ENCODE data around the gene PURB.

PURB gene

GRCh38 chr7:44914992-44915607 is 29.8 kb upstream of the PURB start:
- H3K27me3 ChIP-seq: no peaks in the 10 kb centered on the region
- H3K9me3 ChIP-seq: peaks cover 3% of the 10 kb centered on the region; the same call in 1 of the 2 replicates
- peaks cover 12% of the 10 kb centered on the region for H3K4me1 ChIP-seq
- no peak for TF ChIP-seq Cebpa-rat (IDR thresholded peaks at IDR 0.05)
- no peak overlapping the region for H3K27ac ChIP-seq
- no peak overlapping the region for H3K4me2 ChIP-seq
- no peaks in the 10 kb centered on the region for H3K36me3 ChIP-seq
- H3K9ac ChIP-seq: no peak overlapping the region
- no peaks in the 10 kb centered on the region for H4K20me1 ChIP-seq
- H3K4me3 ChIP-seq: no peak overlapping the region

- Histone ChIP-seq H3K9me3 (no peaks in the 10 kb centered on the region), H3K36me3 (no peaks in the 10 kb centered on the region), H3K27ac (peak overlapping the region; percentile 41), H3K4me3 (no peak overlapping the region), H3K9ac (0 out of 2 replicates have a peak overlapping the region, but pooled peaks have one; percentile 38), H3K4me2 (peak overlapping the region; percentile 60), H3K4me1 (peaks cover 12% of the 10 kb centered on the region), H3K27me3 (no peaks in the 10 kb centered on the region), H4K20me1 (no peaks in the 10 kb centered on the region)
- TF ChIP-seq Cebpa-rat (IDR thresholded peaks at IDR 0.05): no peak
Measured at GRCh38 chr7:44912775-44913347, 27.5 kb upstream of the PURB start.

- Histone ChIP-seq H3K9me3 (no peaks in the 10 kb centered on the region), H4K20me1 (no peaks in the 10 kb centered on the region), H3K27ac (0 out of 2 replicates have a peak overlapping the region, but pooled peaks have one; percentile 41), H3K9ac (0 out of 2 replicates have a peak overlapping the region, but pooled peaks have one; percentile 38), H3K4me3 (no peak overlapping the region), H3K4me1 (peaks cover 12% of the 10 kb centered on the region), H3K36me3 (no peaks in the 10 kb centered on the region), H3K27me3 (no peaks in the 10 kb centered on the region), H3K4me2 (peak overlapping the region; percentile 60)
- no peak for TF ChIP-seq Cebpa-rat (IDR thresholded peaks at IDR 0.05)
Measured at GRCh38 chr7:44911911-44912310, 26.6 kb upstream of the PURB start.

- H3K9ac ChIP-seq: no peak overlapping the region
- TF ChIP-seq Cebpa-rat (IDR thresholded peaks at IDR 0.05): peak; percentile 67; the same call in 1 of the 2 replicates
- no peak overlapping the region for H3K27ac ChIP-seq
- H3K4me2 ChIP-seq: no peak overlapping the region
- H3K9me3 ChIP-seq: no peaks in the 10 kb centered on the region
- peaks cover 18% of the 10 kb centered on the region for H3K4me1 ChIP-seq
- H3K4me3 ChIP-seq: no peak overlapping the region
- H3K36me3 ChIP-seq: no peaks in the 10 kb centered on the region
- no peaks in the 10 kb centered on the region for H4K20me1 ChIP-seq
- H3K27me3 ChIP-seq: no peaks in the 10 kb centered on the region
Measured at GRCh38 chr7:44909596-44910389, 24.5 kb upstream of the PURB start.

GRCh38 chr7:44906965-44907364 is 21.6 kb upstream of the PURB start:
- Histone ChIP-seq H3K4me1 (peaks cover 9% of the 10 kb centered on the region), H3K9me3 (no peaks in the 10 kb centered on the region), H3K4me2 (no peak overlapping the region), H4K20me1 (no peaks in the 10 kb centered on the region), H3K27me3 (no peaks in the 10 kb centered on the region), H3K36me3 (no peaks in the 10 kb centered on the region), H3K4me3 (no peak overlapping the region), H3K27ac (no peak overlapping the region), H3K9ac (no peak overlapping the region)
- TF ChIP-seq Cebpa-rat (IDR thresholded peaks at IDR 0.05): no peak

DNA sequence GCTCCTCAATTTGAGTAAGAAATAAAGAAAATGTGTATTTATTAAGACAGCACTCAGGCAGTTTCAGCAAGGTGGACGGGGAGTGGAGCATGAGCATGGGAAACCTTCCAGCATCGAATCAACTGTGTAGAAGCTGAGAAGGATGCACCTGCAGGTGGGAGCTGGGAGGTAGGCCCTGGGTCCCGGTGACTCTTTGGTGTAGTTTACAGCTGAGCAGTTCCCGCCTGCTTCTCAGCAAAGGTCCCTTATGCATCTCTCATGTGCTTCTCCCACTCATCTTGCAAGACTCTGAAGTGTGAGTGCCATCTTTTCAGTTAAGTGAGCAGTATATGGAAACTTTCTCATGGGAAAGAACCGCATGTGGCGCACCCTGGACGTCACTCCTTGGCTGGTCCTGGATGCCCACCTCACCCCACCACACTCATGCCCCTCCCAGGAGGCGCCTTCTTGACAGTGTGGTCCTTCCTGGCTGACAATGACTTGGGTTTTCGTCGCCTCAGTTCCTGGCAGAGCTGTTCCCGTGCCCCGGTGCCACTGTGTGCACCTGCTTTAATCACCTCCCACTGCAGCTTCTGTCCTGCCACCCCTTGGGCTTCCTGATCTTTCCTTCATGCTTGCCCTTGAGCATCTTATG is 19.8 kb upstream of the PURB start:
- no peaks in the 10 kb centered on the region for H3K9me3 ChIP-seq
- peak overlapping the region; percentile 6 for H3K4me2 ChIP-seq
- 0 out of 2 replicates have a peak, but pooled peaks cover 7% of the 10 kb centered on the region for H3K4me1 ChIP-seq
- no peak overlapping the region for H3K4me3 ChIP-seq
- no peaks in the 10 kb centered on the region for H3K27me3 ChIP-seq
- no peaks in the 10 kb centered on the region for H4K20me1 ChIP-seq
- H3K27ac ChIP-seq: no peak overlapping the region
- TF ChIP-seq Cebpa-rat (IDR thresholded peaks at IDR 0.05): no peak
- H3K36me3 ChIP-seq: no peaks in the 10 kb centered on the region
- no peak overlapping the region for H3K9ac ChIP-seq

DNA sequence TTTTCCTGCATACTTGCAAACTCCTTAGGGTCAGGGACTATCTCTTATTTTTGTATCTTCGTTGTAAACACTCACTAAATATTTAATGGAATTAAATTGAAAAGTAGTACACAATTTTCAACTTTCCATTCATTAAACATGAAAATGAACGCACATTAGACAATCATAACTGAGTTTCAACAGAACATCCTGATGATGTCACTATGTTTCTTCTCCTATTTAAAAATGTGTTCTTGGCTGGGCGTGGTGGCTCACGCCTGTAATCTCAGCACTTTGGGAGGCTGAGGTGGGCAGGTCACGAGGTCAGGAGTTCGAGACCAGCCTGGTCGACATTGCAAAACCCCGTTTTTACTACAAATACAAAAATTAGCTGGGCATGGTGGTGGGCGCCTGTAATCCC is 14.1 kb upstream of the PURB start:
- H3K36me3 ChIP-seq: no peaks in the 10 kb centered on the region
- no peaks in the 10 kb centered on the region for H3K9me3 ChIP-seq
- no peak overlapping the region for H3K4me2 ChIP-seq
- TF ChIP-seq Cebpa-rat (IDR thresholded peaks at IDR 0.05): no peak
- no peaks in the 10 kb centered on the region for H3K4me1 ChIP-seq
- H3K27ac ChIP-seq: no peak overlapping the region
- H4K20me1 ChIP-seq: no peaks in the 10 kb centered on the region
- H3K27me3 ChIP-seq: no peaks in the 10 kb centered on the region
- no peak overlapping the region for H3K9ac ChIP-seq
- no peak overlapping the region for H3K4me3 ChIP-seq

GRCh38 chr7:44898039-44898438 is 12.7 kb upstream of the PURB start:
- Histone ChIP-seq H3K36me3 (no peaks in the 10 kb centered on the region), H3K9me3 (no peaks in the 10 kb centered on the region), H3K4me2 (no peak overlapping the region), H3K27ac (no peak overlapping the region), H3K9ac (no peak overlapping the region), H3K4me3 (no peak overlapping the region), H4K20me1 (no peaks in the 10 kb centered on the region), H3K27me3 (no peaks in the 10 kb centered on the region), H3K4me1 (no peaks in the 10 kb centered on the region)
- TF ChIP-seq Cebpa-rat (IDR thresholded peaks at IDR 0.05): no peak

GRCh38 chr7:44897309-44897708 is 12.0 kb upstream of the PURB start:
- Histone ChIP-seq H3K4me1 (no peaks in the 10 kb centered on the region), H3K27ac (no peak overlapping the region), H3K27me3 (no peaks in the 10 kb centered on the region), H3K9me3 (no peaks in the 10 kb centered on the region), H3K4me3 (no peak overlapping the region), H3K9ac (no peak overlapping the region), H3K4me2 (no peak overlapping the region), H3K36me3 (no peaks in the 10 kb centered on the region), H4K20me1 (no peaks in the 10 kb centered on the region)
- TF ChIP-seq Cebpa-rat (IDR thresholded peaks at IDR 0.05): no peak

Data from BLaER1 (cell line).